ENCODE data around the gene SEMA3G.

SEMA3G gene

GRCh38 chr3:52406231-52406661, 38.7 kb downstream of the SEMA3G start:
- Histone ChIP-seq H3K9me3 (ENCODE audit: control insufficient read depth, insufficient read depth, low read length) (no peaks in the 10 kb centered on the region), H3K36me3 (ENCODE audit: insufficient read depth, low read length) (peaks cover 33% of the 10 kb centered on the region), H3K4me1 (ENCODE audit: insufficient read depth, low read length) (no peaks in the 10 kb centered on the region), H3K9ac (ENCODE audit: low read depth, low read length) (no peak overlapping the region)

DNA sequence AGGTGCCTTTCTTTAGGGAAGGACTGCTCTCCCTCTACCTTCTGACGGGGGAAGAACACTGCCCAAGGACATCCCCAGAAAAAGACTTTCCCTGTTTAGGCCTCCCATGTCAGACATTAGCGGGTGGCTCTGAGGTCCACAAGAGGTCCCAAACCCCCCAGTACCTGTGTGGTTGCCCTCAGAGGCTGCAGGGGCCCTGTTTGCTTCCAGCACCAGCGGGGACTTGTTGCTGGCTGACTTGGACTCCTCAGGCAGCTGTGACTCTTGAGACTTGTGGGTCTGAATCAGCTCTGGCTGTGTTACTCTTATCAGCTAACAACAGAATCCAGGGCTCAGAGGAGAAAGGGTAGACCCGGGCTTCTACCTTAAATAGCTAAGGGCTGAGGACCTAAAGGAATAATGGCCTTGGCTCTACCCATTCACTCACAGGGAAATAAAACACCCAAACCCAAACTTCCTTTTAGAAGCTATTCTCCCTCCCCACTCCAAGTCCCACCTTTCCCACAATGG, 39.2 kb downstream of the SEMA3G start:
- H3K9ac ChIP-seq (ENCODE audit: low read depth, low read length): no peak overlapping the region
- H3K4me1 ChIP-seq (ENCODE audit: insufficient read depth, low read length): no peaks in the 10 kb centered on the region
- H3K9me3 ChIP-seq (ENCODE audit: control insufficient read depth, insufficient read depth, low read length): no peaks in the 10 kb centered on the region
- peaks cover 33% of the 10 kb centered on the region for H3K36me3 ChIP-seq (ENCODE audit: insufficient read depth, low read length)

GRCh38 chr3:52405066-52405465, 39.8 kb downstream of the SEMA3G start:
- Histone ChIP-seq H3K36me3 (ENCODE audit: insufficient read depth, low read length) (peaks cover 33% of the 10 kb centered on the region), H3K4me1 (ENCODE audit: insufficient read depth, low read length) (no peaks in the 10 kb centered on the region), H3K9me3 (ENCODE audit: control insufficient read depth, insufficient read depth, low read length) (no peaks in the 10 kb centered on the region), H3K9ac (ENCODE audit: low read depth, low read length) (no peak overlapping the region)

- Histone ChIP-seq H3K9ac (ENCODE audit: low read depth, low read length) (no peak overlapping the region), H3K36me3 (ENCODE audit: insufficient read depth, low read length) (peaks cover 33% of the 10 kb centered on the region), H3K4me1 (ENCODE audit: insufficient read depth, low read length) (no peaks in the 10 kb centered on the region), H3K9me3 (ENCODE audit: control insufficient read depth, insufficient read depth, low read length) (no peaks in the 10 kb centered on the region)
Observed at GRCh38 chr3:52404391-52404790, 40.5 kb downstream of the SEMA3G start.

GRCh38 chr3:52403955-52404354, 40.9 kb downstream of the SEMA3G start:
- H3K36me3 ChIP-seq (ENCODE audit: insufficient read depth, low read length): peaks cover 33% of the 10 kb centered on the region
- no peaks in the 10 kb centered on the region for H3K9me3 ChIP-seq (ENCODE audit: control insufficient read depth, insufficient read depth, low read length)
- no peak overlapping the region for H3K9ac ChIP-seq (ENCODE audit: low read depth, low read length)
- no peaks in the 10 kb centered on the region for H3K4me1 ChIP-seq (ENCODE audit: insufficient read depth, low read length)

DNA sequence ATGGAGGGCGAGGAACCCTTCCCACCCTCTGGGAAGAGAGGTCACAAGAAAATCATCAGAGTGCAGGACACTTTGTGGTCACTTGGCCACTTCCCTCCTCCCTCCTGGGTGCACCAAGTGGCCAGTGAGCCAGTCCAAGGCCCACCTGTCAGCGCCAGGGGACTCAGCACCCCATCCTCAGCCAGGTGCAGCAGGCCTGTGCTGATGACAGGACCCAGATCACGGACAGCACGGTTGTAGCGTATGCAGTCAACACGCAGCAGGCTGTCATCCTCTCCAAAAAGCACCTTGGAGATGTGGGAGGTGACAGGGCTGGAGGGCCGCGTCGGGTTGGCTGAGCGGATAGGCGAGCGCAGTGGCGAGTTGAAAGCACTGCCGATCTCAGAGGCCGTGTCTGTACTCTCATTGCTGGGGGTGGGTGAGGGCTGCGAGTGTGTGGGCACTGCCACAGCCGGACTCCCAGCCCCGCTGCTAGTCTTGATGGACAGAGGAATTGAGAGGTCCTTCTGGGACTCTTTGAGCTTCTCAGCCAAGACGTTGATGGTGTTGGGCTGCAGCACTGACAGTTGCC, 41.5 kb downstream of the SEMA3G start:
- Histone ChIP-seq H3K9me3 (ENCODE audit: control insufficient read depth, insufficient read depth, low read length) (no peaks in the 10 kb centered on the region), H3K9ac (ENCODE audit: low read depth, low read length) (no peak overlapping the region), H3K36me3 (ENCODE audit: insufficient read depth, low read length) (peaks cover 31% of the 10 kb centered on the region), H3K4me1 (ENCODE audit: insufficient read depth, low read length) (no peaks in the 10 kb centered on the region)

GRCh38 chr3:52402706-52403270, 42.1 kb downstream of the SEMA3G start:
- no peaks in the 10 kb centered on the region for H3K4me1 ChIP-seq (ENCODE audit: insufficient read depth, low read length)
- no peaks in the 10 kb centered on the region for H3K9me3 ChIP-seq (ENCODE audit: control insufficient read depth, insufficient read depth, low read length)
- H3K36me3 ChIP-seq (ENCODE audit: insufficient read depth, low read length): peaks cover 25% of the 10 kb centered on the region
- no peak overlapping the region for H3K9ac ChIP-seq (ENCODE audit: low read depth, low read length)

GRCh38 chr3:52402101-52402521, 42.8 kb downstream of the SEMA3G start:
- Histone ChIP-seq H3K4me1 (ENCODE audit: insufficient read depth, low read length) (no peaks in the 10 kb centered on the region), H3K9me3 (ENCODE audit: control insufficient read depth, insufficient read depth, low read length) (no peaks in the 10 kb centered on the region), H3K36me3 (ENCODE audit: insufficient read depth, low read length) (peaks cover 19% of the 10 kb centered on the region), H3K9ac (ENCODE audit: low read depth, low read length) (no peak overlapping the region)

DNA sequence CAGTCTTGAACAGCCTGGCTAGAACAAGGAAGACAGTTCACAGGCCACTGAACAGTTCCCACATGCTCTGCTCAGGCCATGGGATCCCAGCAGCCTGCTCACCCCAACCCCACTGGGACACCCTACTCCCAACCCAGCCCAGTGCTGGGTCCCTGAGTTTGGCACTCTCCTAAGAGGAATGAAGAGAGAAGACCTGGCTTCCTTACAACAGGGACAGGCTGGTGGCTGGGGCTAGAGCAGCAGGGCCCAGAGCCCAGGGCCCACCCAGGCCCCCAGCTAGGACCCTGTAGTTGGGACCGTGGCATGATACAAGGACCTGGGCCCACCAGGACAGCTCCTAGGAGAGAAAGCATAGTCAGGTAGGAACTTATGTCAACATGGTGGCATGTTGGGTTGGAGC, 43.4 kb downstream of the SEMA3G start:
- H3K4me1 ChIP-seq (ENCODE audit: insufficient read depth, low read length): no peaks in the 10 kb centered on the region
- H3K9ac ChIP-seq (ENCODE audit: low read depth, low read length): no peak overlapping the region
- peaks cover 16% of the 10 kb centered on the region for H3K36me3 ChIP-seq (ENCODE audit: insufficient read depth, low read length)
- H3K9me3 ChIP-seq (ENCODE audit: control insufficient read depth, insufficient read depth, low read length): no peaks in the 10 kb centered on the region

GRCh38 chr3:52401021-52401420, 43.9 kb downstream of the SEMA3G start:
- no peak overlapping the region for H3K9ac ChIP-seq (ENCODE audit: low read depth, low read length)
- no peaks in the 10 kb centered on the region for H3K4me1 ChIP-seq (ENCODE audit: insufficient read depth, low read length)
- no peaks in the 10 kb centered on the region for H3K9me3 ChIP-seq (ENCODE audit: control insufficient read depth, insufficient read depth, low read length)
- H3K36me3 ChIP-seq (ENCODE audit: insufficient read depth, low read length): peaks cover 14% of the 10 kb centered on the region

DNA sequence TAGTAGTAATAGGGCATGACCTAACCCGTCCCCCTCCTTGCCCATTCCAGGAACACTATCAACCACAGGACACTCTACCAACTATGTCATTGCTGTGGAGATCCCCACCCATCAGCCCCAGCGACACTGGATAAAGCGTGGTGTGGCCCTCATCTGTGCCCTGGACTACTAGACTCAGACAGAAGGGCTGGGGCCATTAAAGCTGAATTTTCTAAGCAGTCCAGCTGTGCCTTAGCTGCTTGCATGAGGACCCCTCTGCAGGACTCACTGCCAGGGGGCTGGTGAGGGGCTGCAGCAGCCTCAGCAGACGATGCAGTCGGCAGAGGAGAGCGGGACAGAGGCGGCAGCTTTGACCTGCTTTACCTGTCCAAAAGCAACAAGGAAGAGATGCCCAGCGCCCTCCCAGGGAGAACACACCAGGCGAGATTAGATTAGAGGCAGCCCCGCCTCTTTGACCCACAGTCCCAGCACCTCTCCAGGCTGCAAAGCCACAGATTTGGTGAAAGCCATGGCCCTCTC, 44.6 kb downstream of the SEMA3G start:
- H3K9me3 ChIP-seq (ENCODE audit: control insufficient read depth, insufficient read depth, low read length): no peaks in the 10 kb centered on the region
- H3K4me1 ChIP-seq (ENCODE audit: insufficient read depth, low read length): no peaks in the 10 kb centered on the region
- peaks cover 11% of the 10 kb centered on the region for H3K36me3 ChIP-seq (ENCODE audit: insufficient read depth, low read length)
- H3K9ac ChIP-seq (ENCODE audit: low read depth, low read length): no peak overlapping the region

DNA sequence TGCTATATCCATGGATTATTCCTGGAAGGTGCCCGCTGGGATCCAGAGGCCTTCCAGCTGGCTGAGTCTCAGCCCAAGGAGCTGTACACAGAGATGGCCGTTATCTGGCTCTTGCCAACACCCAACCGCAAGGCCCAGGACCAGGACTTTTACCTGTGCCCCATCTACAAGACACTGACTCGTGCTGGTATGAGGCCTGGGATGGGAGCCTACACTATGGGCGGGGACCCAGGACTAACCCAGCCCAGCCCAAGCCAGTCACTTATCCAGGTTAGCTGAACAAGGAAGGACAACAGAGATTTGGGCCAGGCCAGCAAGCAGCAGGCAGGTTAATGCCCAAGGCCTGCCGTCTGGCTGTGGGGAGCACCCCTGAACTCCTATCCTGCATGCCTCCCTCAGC, 45.3 kb downstream of the SEMA3G start:
- Histone ChIP-seq H3K9ac (ENCODE audit: low read depth, low read length) (no peak overlapping the region), H3K4me1 (ENCODE audit: insufficient read depth, low read length) (no peaks in the 10 kb centered on the region), H3K36me3 (ENCODE audit: insufficient read depth, low read length) (peaks cover 9% of the 10 kb centered on the region), H3K9me3 (ENCODE audit: control insufficient read depth, insufficient read depth, low read length) (no peaks in the 10 kb centered on the region)

- Histone ChIP-seq H3K9ac (ENCODE audit: low read depth, low read length) (no peak overlapping the region), H3K4me1 (ENCODE audit: insufficient read depth, low read length) (no peaks in the 10 kb centered on the region), H3K36me3 (ENCODE audit: insufficient read depth, low read length) (peaks cover 5% of the 10 kb centered on the region), H3K9me3 (ENCODE audit: control insufficient read depth, insufficient read depth, low read length) (no peaks in the 10 kb centered on the region)
Observed at GRCh38 chr3:52399131-52399530, 45.8 kb downstream of the SEMA3G start.

- peaks cover 3% of the 10 kb centered on the region for H3K36me3 ChIP-seq (ENCODE audit: insufficient read depth, low read length)
Observed at GRCh38 chr3:52398670-52399081, 46.2 kb downstream of the SEMA3G start.

GRCh38 chr3:52397676-52398399, 47.1 kb downstream of the SEMA3G start:
- H3K9ac ChIP-seq (ENCODE audit: low read depth, low read length): no peak overlapping the region
- no peaks in the 10 kb centered on the region for H3K4me1 ChIP-seq (ENCODE audit: insufficient read depth, low read length)
- H3K36me3 ChIP-seq (ENCODE audit: insufficient read depth, low read length): peaks cover 3% of the 10 kb centered on the region
- H3K9me3 ChIP-seq (ENCODE audit: control insufficient read depth, insufficient read depth, low read length): no peaks in the 10 kb centered on the region

More at GRCh38 chr3:52398670-52399081, 46.2 kb downstream of the SEMA3G start:
- H3K9ac ChIP-seq (ENCODE audit: low read depth, low read length): no peak overlapping the region
- no peaks in the 10 kb centered on the region for H3K4me1 ChIP-seq (ENCODE audit: insufficient read depth, low read length)
- H3K9me3 ChIP-seq (ENCODE audit: control insufficient read depth, insufficient read depth, low read length): no peaks in the 10 kb centered on the region
